ENCODE measurements around the gene RASIP1. TPM values are rescaled to one million over a fixed set of nuclear protein-coding genes. Genes with fewer than 3 reads are reported as not detected.

Gene RASIP1
- total and polyA plus RNA-seq, 2 of the 8 experiments (the other 6 are each of a cell fraction or from before 2014, with no cell fraction given), result 9.3 to 11.4 TPM

- TF ChIP-seq TAF7 (optimal IDR thresholded peaks at IDR 0.05; ENCODE audit: borderline replicate concordance, low read depth, low read length) (no peak), SAP30 (IDR thresholded peaks at IDR 0.05; ENCODE audit: insufficient read depth, insufficient replicate concordance, low read length) (peak; percentile 48), CHD7 (IDR thresholded peaks at IDR 0.05; ENCODE audit: insufficient replicate concordance, low read length) (no peak), GABPA (IDR thresholded peaks at IDR 0.05; ENCODE audit: borderline replicate concordance, insufficient read depth, low read length) (no peak), PHF8 (conservative IDR thresholded peaks at IDR 0.05; ENCODE audit: low read depth, low read length) (0 out of 2 replicates have a peak, but pooled peaks have one; percentile 31), RNF2 (IDR thresholded peaks at IDR 0.05; ENCODE audit: borderline replicate concordance, low read depth, low read length, missing control alignments, poor library complexity, severe bottlenecking) (peak; percentile 23), ATF2 (IDR thresholded peaks at IDR 0.05; ENCODE audit: low read length) (no peak)
Observed at GRCh38 chr19:48696353-48697010, 43.9 kb downstream of the RASIP1 start (continued).

Measured in H1 (cell line).